Measurements from ENCODE around the gene PTCH1.

GRCh38 chr9:95516221-95516733 lies 494 bp downstream of the PTCH1 start:
- TF ChIP-seq CTCF (IDR thresholded peaks at IDR 0.05; ENCODE audit: poor library complexity), result no peak
- no peak for TF ChIP-seq EZH2 (IDR thresholded peaks at IDR 0.05; ENCODE audit: borderline replicate concordance)
- TF ChIP-seq EZH2phosphoT487 (IDR thresholded peaks at IDR 0.05; ENCODE audit: low read depth, severe bottlenecking, unreplicated experiment), result no peak

Data from hepatocyte (in vitro differentiated cells).